ENCODE data around the gene SULT1A2. TPM values are rescaled to one million over a fixed set of nuclear protein-coding genes. Genes with fewer than 3 reads are reported as not detected.

The SULT1A2 gene
- total and polyA plus RNA-seq, 2 of the 8 experiments (the other 6 are each of a cell fraction or from before 2014, with no cell fraction given): 0.29 to 0.35 TPM

GRCh38 chr16:28575446-28576109, 21.3 kb downstream of the SULT1A2 start (continued):
- TF ChIP-seq CHD7 (IDR thresholded peaks at IDR 0.05; ENCODE audit: insufficient replicate concordance, low read length): no peak
- no peak for TF ChIP-seq SUZ12 (IDR thresholded peaks at IDR 0.05; ENCODE audit: low read length)
- TF ChIP-seq KDM4A (IDR thresholded peaks at IDR 0.05; ENCODE audit: low read depth, low read length, severe bottlenecking): no peak
- no peak for TF ChIP-seq NRF1 (IDR thresholded peaks at IDR 0.05; ENCODE audit: low read depth, low read length)
- TF ChIP-seq EGR1 (IDR thresholded peaks at IDR 0.05; ENCODE audit: borderline replicate concordance, low read depth, low read length): no peak
- TF ChIP-seq SRF (IDR thresholded peaks at IDR 0.05; ENCODE audit: low read depth, low read length): no peak
- no peak for TF ChIP-seq EP300 (IDR thresholded peaks at IDR 0.05; ENCODE audit: borderline replicate concordance in 1 of 2, low read depth in 2 of 2, low read length in 2 of 2)
- TF ChIP-seq KDM1A (IDR thresholded peaks at IDR 0.05; ENCODE audit: borderline replicate concordance, low read length): no peak
- TF ChIP-seq YY1 (IDR thresholded peaks at IDR 0.05; ENCODE audit: low read depth, low read length): no peak
- TF ChIP-seq CBX8 (IDR thresholded peaks at IDR 0.05; ENCODE audit: borderline replicate concordance, low read depth, low read length): no peak

All from H1 (cell line).